ENCODE measurements around the gene CHST8.

The CHST8 gene

GRCh38 chr19:33749016-33749415, 127.3 kb downstream of the CHST8 start:
- DNase-seq, result no peak

GRCh38 chr19:33749619-33750175, 127.9 kb downstream of the CHST8 start:
- no peak for DNase-seq

GRCh38 chr19:33750587-33751435, 129.1 kb downstream of the CHST8 start:
- no peak for DNase-seq

DNA sequence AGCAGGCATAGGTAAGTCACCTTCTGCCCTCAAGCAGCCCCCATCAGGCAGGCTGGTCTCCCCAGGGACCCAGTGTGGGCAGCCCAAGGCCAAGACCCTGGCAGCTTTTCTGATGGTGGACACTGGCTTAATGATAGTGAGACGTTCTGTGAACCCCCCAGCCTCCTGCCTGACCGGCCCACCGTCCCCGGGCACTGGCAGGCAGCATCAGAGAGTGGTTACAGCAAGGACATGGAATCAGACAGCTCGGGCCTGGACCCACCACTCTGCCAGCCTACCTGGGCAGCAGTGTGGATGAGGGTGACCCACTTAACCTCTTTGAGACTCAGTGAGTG, 129.7 kb downstream of the CHST8 start:
- DNase-seq, result no peak

DNA sequence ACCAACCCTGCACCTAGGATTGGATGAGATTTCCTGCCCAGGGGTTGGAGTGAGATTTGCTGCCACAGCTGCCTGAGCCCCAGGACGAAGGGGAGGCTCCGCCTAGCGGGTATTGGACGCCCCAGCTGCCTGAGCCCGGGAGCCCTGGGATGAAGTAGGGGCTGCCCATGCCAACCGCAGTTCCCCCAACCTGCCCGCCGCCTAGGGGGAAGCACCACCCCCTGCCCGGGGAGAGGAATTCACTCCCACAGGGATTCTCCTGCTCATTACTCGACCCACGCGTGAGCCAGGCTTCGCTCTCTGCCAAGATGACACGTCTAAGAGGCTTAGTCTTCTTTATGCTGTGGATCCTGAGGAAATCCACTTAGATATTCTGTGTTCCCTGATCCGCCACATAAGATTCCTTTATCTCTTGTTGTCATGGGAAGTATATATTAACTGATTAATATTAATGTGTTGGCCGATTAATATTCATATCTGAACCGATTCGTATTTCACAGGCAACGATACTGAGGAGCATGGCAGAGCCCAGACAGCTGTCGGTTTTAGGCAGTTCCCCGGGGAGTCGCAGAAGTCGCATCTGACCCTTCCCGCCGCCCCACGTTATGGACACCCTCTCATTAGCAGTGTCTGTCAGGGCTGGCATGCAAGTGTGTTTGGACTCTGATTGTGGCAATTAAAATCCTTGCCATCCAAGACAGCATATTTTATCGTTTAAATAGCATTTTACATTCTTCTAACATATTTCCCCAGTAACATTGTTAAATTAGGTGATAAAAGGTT, 130.5 kb downstream of the CHST8 start:
- no peak for DNase-seq

GRCh38 chr19:33752945-33753344, 131.2 kb downstream of the CHST8 start:
- DNase-seq, result no peak

DNA sequence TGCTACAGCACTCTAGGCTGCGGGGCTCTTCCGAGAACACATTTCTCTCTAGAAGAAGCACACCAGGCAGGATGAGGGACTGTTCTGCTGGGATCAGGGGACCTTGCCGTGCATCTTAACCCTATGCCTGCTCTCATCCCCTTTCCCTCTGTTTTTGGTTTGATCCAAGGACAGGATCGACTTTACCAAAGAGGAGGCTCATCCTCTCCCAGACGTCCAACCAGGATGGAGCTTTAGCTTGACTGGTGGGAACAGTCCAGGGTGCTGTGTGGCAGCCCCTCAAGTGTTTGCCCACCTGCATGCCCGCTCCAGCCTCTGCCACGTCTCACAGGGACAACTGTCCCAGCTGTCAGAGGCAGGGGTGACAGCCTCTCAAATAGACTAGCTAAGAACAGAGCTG, 132.6 kb downstream of the CHST8 start:
- DNase-seq, result no peak

DNA sequence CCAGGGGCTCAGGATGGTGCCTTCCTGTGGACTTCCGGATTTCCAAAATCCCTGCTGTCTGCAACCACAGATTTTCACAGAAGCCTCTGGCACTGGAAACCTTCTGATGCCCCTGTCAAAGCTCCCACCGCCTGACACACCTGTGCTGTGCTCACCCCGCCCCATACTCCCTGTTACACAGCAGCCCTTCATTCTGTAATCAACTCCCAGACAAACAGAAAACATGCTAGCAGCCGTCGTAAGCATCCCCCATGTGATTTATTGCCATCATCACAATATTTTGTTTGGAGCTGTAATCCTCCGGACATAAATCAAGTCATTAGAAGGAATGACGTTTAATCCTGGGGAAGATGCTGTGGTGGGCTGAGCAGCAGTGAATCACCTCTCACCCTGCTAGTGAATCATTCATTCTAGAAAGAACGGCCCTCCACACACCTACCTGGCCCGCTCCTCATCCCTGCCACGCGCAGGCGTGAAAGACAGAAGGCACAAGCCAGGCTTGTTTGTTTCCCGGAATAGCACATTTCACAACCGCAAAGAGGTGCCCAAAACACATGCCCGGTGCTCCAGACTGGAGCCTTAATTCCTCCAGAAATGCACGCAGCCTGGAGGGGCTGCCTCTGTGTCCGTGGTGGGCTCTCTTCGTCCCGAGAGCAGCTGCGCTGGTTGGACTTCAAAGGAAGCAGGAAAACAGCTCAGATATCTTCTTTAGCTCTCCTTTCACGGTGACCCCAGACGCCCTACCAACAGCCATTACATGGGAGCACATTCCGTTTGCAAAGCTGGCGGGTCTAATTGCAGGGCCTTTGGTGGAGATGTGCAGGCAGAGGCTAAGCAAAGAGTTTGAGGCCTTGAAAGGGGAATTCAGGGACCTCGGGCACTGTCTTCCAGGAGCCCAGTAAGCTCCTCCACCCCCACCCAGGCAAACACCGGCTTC, 133.6 kb downstream of the CHST8 start:
- DNase-seq, result no peak

DNA sequence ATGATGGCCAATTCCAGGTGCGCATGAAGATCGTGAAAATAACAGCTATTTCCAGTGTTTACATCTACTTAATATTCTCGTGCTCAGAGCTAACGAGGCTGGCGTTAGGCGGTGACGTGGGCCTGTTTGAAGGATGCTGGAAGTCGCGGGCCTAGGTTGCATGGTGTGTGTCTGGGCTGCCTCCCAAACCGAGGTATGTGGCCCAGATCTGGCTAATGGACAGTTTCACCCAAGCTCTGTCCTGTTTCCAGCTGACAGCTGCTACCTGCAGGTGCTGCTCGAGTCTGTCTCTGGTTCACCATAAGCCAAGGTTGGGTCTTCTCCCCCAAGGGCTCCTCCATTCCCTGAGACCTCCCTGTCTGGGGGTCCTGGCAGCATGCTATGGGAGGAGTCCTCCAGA, 134.4 kb downstream of the CHST8 start:
- DNase-seq, result no peak

DNA sequence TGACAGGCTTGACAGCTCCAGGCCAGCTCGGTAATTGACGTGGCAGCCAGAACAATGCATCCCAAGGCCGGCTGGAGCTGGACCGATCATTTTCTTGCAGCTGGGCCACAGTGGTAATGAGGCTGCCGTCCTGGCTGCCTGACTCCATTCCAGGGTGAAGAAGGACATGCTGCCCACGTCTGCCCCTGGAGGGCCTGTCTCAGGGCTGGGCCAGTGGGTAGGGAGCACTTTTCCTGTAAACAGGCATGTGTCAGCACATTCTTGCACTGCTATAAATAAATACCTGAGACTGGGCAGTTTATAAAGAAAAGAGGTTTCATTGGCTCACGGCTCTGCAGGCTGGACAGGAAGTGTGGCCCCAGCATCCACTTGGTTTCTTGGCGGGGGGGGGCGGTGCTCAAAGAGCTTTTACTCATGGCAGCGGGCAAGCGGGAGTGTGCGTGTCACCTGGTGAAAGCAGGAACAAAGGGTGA, 136.8 kb downstream of the CHST8 start:
- no peak for DNase-seq

DNA sequence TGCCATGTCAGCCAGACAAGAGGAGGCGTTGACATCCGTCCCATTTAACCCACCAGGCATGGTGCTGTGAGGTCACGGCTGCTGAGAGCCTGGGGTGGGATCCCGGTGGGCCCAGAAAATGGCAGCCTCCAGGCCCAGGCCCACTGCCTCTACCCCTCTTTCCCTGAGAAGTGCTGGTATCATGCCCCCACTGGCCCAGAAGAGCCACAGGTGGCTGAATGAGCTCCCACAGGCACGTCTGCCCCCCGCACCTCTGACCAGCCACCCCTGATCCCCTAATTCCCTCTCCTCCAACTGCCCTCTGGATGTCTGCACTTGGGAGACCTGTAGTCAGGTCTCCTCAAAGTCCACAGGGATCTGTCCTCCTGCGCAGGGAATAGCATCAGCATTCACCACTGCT, 137.6 kb downstream of the CHST8 start:
- no peak for DNase-seq

GRCh38 chr19:33763633-33764371, 142.0 kb downstream of the CHST8 start:
- no peak for DNase-seq

GRCh38 chr19:33766623-33767022, 144.9 kb downstream of the CHST8 start:
- DNase-seq, result no peak

DNA sequence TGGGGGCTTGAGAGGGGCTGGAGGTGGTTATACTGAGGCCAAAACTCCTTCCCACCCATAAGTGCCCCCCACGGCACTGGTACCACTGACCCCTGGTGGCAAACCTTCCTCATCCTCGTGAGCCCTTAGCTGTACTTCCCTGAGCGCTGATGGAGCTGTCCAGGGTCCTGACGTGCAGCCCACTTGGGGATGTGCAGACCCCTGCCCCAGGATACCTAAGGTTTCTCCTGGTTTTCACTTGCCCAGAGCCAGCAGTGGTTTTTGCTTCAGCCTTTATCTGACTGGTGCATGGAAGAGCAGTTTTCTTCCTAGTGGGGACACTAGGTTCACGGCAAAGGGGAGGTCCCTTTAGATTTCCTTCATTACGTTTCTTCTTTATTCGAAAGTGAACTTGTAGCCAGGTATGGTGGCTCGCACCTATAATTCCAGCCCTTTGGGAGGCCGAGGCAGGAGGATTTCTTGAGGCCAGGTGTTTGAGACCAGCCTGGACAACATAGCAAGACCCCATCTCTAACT, 146.2 kb downstream of the CHST8 start:
- no peak for DNase-seq

GRCh38 chr19:33769208-33769607, 147.5 kb downstream of the CHST8 start:
- DNase-seq, result no peak

- no peak for DNase-seq
These were observed 148.4 kb downstream of the CHST8 start for GRCh38 chr19:33770107-33770506.

GRCh38 chr19:33771384-33772101, 149.8 kb downstream of the CHST8 start:
- DNase-seq, result peak; percentile 57 to 64

- no peak for DNase-seq
These were observed 150.5 kb downstream of the CHST8 start for GRCh38 chr19:33772102-33772857.

DNA sequence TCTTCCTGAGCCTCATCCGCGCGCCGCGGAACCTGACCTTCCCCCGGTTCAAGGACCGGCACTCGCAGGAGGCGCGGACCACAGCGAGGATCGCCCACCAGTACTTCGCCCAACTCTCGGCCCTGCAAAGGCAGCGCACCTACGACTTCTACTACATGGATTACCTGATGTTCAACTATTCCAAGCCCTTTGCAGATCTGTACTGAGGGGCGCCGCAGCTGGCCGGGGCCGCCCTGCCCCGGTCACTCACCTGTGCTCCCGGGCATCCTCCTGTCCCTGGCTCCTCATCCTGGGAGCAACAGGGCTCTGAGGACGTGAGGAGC, 151.1 kb downstream of the CHST8 start:
- DNase-seq, result no peak
